ENCODE results near the gene NMT2. TPM values are rescaled to one million over a fixed set of nuclear protein-coding genes. Genes with fewer than 3 reads are reported as not detected.

Gene NMT2
- total RNA-seq, 1 donor from 2014 or later = 11.2 TPM

DNA sequence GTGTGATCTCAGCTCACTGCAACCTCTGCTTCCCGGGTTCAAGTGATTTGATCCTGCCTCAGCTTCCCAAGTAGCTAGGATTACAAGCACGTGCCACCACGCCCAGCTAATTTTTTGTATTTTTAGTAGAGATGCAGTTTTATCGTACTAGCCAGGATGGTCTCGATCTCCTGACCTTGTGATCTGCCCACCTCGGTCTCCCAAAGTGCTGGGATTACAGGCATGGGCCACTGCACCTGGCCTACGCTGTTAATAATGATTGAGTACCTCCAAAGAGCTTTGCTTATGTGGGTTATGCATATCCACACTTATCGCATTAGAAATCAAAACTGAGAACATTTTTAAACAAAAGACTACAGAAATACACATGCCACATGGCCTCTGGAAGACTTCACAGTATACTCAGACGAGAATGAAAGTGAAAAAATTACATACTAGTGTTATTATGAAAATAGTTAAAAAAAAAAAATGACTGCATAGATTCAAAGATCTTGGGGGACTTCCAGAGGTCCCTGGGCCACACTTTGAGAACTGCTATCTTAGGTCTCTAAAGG lies 45.9 kb downstream of the NMT2 start:
- intact Hi-C loops (cut with micrococcal nuclease) = no loop called here
- Mint-ChIP-seq H3K27ac (no peak overlapping the region), H3K4me1 (peaks cover 4% of the 10 kb centered on the region), H3K4me3 (no peak overlapping the region), H3K9me3 (no peaks in the 10 kb centered on the region), H3K27me3 (no peaks in the 10 kb centered on the region), H3K36me3 (ENCODE audit: low read depth) (peaks cover 42% of the 10 kb centered on the region)
- TF ChIP-seq CTCF (IDR thresholded peaks at IDR 0.05) = no peak
- ATAC-seq (ENCODE audit: low read depth) (no peak), DNase-seq (no peak)
- ChIA-PET POLR2A (no interaction called here), CTCF (interaction anchor here (0.5 kb wide), 1 partner anchor 18 kb away, joined by 3 read pairs; no protein-coding TSS in a partner anchor)

GRCh38 chr10:15121707-15122106 lies 46.8 kb downstream of the NMT2 start:
- H3K9me3 Mint-ChIP-seq = no peaks in the 10 kb centered on the region
- intact Hi-C loops (cut with micrococcal nuclease) = no loop called here
- no peaks in the 10 kb centered on the region for H3K27me3 Mint-ChIP-seq
- H3K4me3 Mint-ChIP-seq = no peak overlapping the region
- DNase-seq (no peak), ATAC-seq (ENCODE audit: low read depth) (no peak)
- H3K27ac Mint-ChIP-seq = no peak overlapping the region
- H3K4me1 Mint-ChIP-seq = peaks cover 4% of the 10 kb centered on the region
- POLR2A ChIA-PET = no interaction called here
- TF ChIP-seq CTCF (IDR thresholded peaks at IDR 0.05) = no peak
- peaks cover 42% of the 10 kb centered on the region for H3K36me3 Mint-ChIP-seq (ENCODE audit: low read depth)
- CTCF ChIA-PET = no interaction called here

DNA sequence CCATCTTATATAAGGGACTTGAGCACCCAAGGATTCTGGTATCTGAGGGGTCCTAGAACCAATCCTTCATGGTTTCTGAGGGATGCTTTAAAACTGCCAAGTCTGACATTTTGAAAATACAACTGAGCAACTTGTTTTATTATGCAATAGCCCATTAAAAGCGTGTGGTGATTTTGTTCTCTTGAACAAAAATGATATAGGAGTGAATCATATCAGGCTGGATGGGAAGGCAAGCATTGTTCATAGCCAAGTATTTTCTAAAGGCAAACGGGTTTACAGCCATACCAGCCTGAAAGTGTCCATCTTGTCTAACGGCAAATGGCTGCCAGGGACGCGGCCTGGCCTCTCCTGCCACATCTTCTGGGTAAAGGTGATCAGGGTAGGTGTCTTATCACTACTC lies 48.0 kb downstream of the NMT2 start:
- ATAC-seq (ENCODE audit: low read depth) (no peak), DNase-seq (no peak)
- no peak overlapping the region for H3K4me3 Mint-ChIP-seq
- no peaks in the 10 kb centered on the region for H3K9me3 Mint-ChIP-seq
- POLR2A ChIA-PET = no interaction called here
- intact Hi-C loops (cut with micrococcal nuclease) = no loop called here
- no peak for TF ChIP-seq CTCF (IDR thresholded peaks at IDR 0.05)
- H3K27ac Mint-ChIP-seq = no peak overlapping the region
- H3K4me1 Mint-ChIP-seq = peaks cover 4% of the 10 kb centered on the region
- peaks cover 38% of the 10 kb centered on the region for H3K36me3 Mint-ChIP-seq (ENCODE audit: low read depth)
- CTCF ChIA-PET = no interaction called here
- no peaks in the 10 kb centered on the region for H3K27me3 Mint-ChIP-seq

- Mint-ChIP-seq H3K4me3 (no peak overlapping the region), H3K27me3 (no peaks in the 10 kb centered on the region), H3K27ac (no peak overlapping the region), H3K36me3 (ENCODE audit: low read depth) (peaks cover 34% of the 10 kb centered on the region), H3K9me3 (no peaks in the 10 kb centered on the region), H3K4me1 (peaks cover 4% of the 10 kb centered on the region)
- ATAC-seq (ENCODE audit: low read depth) = no peak
- intact Hi-C loops (cut with micrococcal nuclease) = no loop called here
- TF ChIP-seq CTCF (IDR thresholded peaks at IDR 0.05) = no peak
- DNase-seq = no peak
- ChIA-PET POLR2A (no interaction called here), CTCF (no interaction called here)
Observed at GRCh38 chr10:15118615-15119014, 49.9 kb downstream of the NMT2 start.

DNA sequence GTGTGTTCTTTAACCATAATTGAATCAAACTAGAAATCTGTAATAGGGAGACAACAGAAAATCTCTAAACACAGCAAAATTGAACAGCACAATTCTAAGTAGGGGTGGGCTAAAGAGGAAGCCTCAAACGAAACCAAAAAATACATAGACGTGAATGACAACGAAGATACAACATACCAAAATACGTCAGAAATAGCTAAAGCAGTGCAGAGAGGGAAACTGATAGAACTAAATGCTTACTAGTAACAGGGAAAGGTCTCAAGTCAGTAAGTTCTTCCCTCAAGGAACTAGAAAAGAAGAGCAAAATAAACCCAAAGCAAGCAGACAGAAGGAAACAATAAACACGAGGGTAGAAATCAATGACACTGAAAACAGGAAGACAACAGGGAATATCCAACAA lies 52.3 kb downstream of the NMT2 start:
- DNase-seq (no peak), ATAC-seq (ENCODE audit: low read depth) (no peak)
- Mint-ChIP-seq H3K27me3 (no peaks in the 10 kb centered on the region), H3K4me1 (peaks cover 2% of the 10 kb centered on the region), H3K27ac (no peak overlapping the region), H3K9me3 (no peaks in the 10 kb centered on the region), H3K36me3 (ENCODE audit: low read depth) (peaks cover 38% of the 10 kb centered on the region), H3K4me3 (no peak overlapping the region)
- TF ChIP-seq CTCF (IDR thresholded peaks at IDR 0.05) = no peak
- ChIA-PET POLR2A (no interaction called here), CTCF (interaction anchor here (1.3 kb wide), 2 partner anchors 10 to 17 kb away, joined by 3 to 4 read pairs; no protein-coding TSS in a partner anchor)
- intact Hi-C loops (cut with micrococcal nuclease) = no loop called here

Measured in activated B cell treated with CpG ODN at 0.5 μM for 24 hours (primary cell).